Cortex of kidney (tissue), 1 donor: ENCODE results near the gene ATP6V0D1.
"Not testable (repeated sequence)": the region's sequence is repeated elsewhere in the genome, so short reads cannot be mapped to it uniquely, and the experiment has no call there.

ENCODE experiments used
- DNase-seq: peaks from one replicate; lab custom pipeline; 2025; lab: John Stamatoyannopoulos, UW

ATP6V0D1 gene

GRCh38 chr16:67504031-67505021, 23.4 kb upstream of the ATP6V0D1 start:
- no peak for DNase-seq

- DNase-seq = no peak
These were observed 18.1 kb upstream of the ATP6V0D1 start for GRCh38 chr16:67499106-67499505.

GRCh38 chr16:67490335-67491096, 9.6 kb upstream of the ATP6V0D1 start:
- DNase-seq = no peak

- no peak for DNase-seq
These were observed 8.6 kb upstream of the ATP6V0D1 start for GRCh38 chr16:67489401-67490083.

- not testable (repeated sequence) for DNase-seq
These were observed 6.6 kb upstream of the ATP6V0D1 start for GRCh38 chr16:67487561-67487960.

GRCh38 chr16:67486805-67487204, 5.8 kb upstream of the ATP6V0D1 start:
- no peak for DNase-seq

GRCh38 chr16:67483731-67484525, 3.0 kb upstream of the ATP6V0D1 start:
- no peak for DNase-seq

- DNase-seq = no peak
These were observed 2.2 kb upstream of the ATP6V0D1 start, which contains the start of gene AGRP for GRCh38 chr16:67483150-67483549. TSS of gene AGRP (minus strand) at chr16:67483547. CDS start at chr16:67483398, 149 bp downstream.

- no peak for DNase-seq
These were observed 1.4 kb upstream of the ATP6V0D1 start for GRCh38 chr16:67482233-67482924.

GRCh38 chr16:67481561-67482232, 740 bp upstream of the ATP6V0D1 start:
- DNase-seq = no peak

- DNase-seq = no peak
These were observed 2.9 kb downstream of the ATP6V0D1 start for GRCh38 chr16:67477960-67478554.

GRCh38 chr16:67474551-67475455, 6.2 kb downstream of the ATP6V0D1 start:
- DNase-seq = no peak

- DNase-seq = no peak
These were observed 9.1 kb downstream of the ATP6V0D1 start for GRCh38 chr16:67471758-67472384.

GRCh38 chr16:67470359-67470758, 10.6 kb downstream of the ATP6V0D1 start:
- DNase-seq = no peak

GRCh38 chr16:67468731-67469130, 12.2 kb downstream of the ATP6V0D1 start:
- DNase-seq = no peak

GRCh38 chr16:67466581-67466980, 14.4 kb downstream of the ATP6V0D1 start:
- no peak for DNase-seq

- no peak for DNase-seq
These were observed 16.4 kb downstream of the ATP6V0D1 start for GRCh38 chr16:67464565-67464964.

GRCh38 chr16:67463691-67464090, 17.3 kb downstream of the ATP6V0D1 start:
- DNase-seq = no peak
